Measurements from ENCODE around the gene SLIT3.
"Not testable (repeated sequence)": the region's sequence is repeated elsewhere in the genome, so short reads cannot be mapped to it uniquely, and the experiment has no call there.

SLIT3 gene

GRCh38 chr5:168749391-168750100 is 551.4 kb downstream of the SLIT3 start:
- Histone ChIP-seq H3K27me3 (ENCODE audit: control insufficient read depth, low read length) (no peaks in the 10 kb centered on the region), H3K9me2 (replicated peaks; ENCODE audit: control insufficient read depth, low read length) (no peaks in the 10 kb centered on the region), H3K4me1 (ENCODE audit: control insufficient read depth, low read length) (no peaks in the 10 kb centered on the region), H3K9me3 (ENCODE audit: control insufficient read depth, insufficient read depth, low read length) (no peaks in the 10 kb centered on the region), H3F3A (ENCODE audit: control insufficient read depth, insufficient read depth) (no peaks in the 10 kb centered on the region), H3K79me2 (ENCODE audit: control insufficient read depth, low read length) (no peaks in the 10 kb centered on the region), H3K4me2 (ENCODE audit: low read length) (no peak overlapping the region), H3K36me3 (ENCODE audit: control insufficient read depth, low read length) (no peaks in the 10 kb centered on the region), H4K20me1 (ENCODE audit: control insufficient read depth, insufficient read depth, low read depth, low read length) (no peaks in the 10 kb centered on the region), H3K27ac (ENCODE audit: low read depth, low read length) (no peak overlapping the region), H3K4me3 (ENCODE audit: low read length) (no peak overlapping the region)
- TF ChIP-seq CTCF (IDR thresholded peaks at IDR 0.05; ENCODE audit: low read depth, low read length, poor library complexity, severe bottlenecking) (no peak), EZH2phosphoT487 (IDR thresholded peaks at IDR 0.05; ENCODE audit: borderline replicate concordance, low read length) (no peak)

GRCh38 chr5:168747987-168748777 is 552.8 kb downstream of the SLIT3 start:
- no peaks in the 10 kb centered on the region for H3K27me3 ChIP-seq (ENCODE audit: control insufficient read depth, low read length)
- H4K20me1 ChIP-seq (ENCODE audit: control insufficient read depth, insufficient read depth, low read depth, low read length) = no peaks in the 10 kb centered on the region
- no peaks in the 10 kb centered on the region for H3K4me1 ChIP-seq (ENCODE audit: control insufficient read depth, low read length)
- H3K4me2 ChIP-seq (ENCODE audit: low read length) = no peak overlapping the region
- no peaks in the 10 kb centered on the region for H3K36me3 ChIP-seq (ENCODE audit: control insufficient read depth, low read length)
- TF ChIP-seq EZH2phosphoT487 (IDR thresholded peaks at IDR 0.05; ENCODE audit: borderline replicate concordance, low read length) (no peak), CTCF (IDR thresholded peaks at IDR 0.05; ENCODE audit: low read depth, low read length, poor library complexity, severe bottlenecking) (peak; percentile 88)
- H3F3A ChIP-seq (ENCODE audit: control insufficient read depth, insufficient read depth) = no peaks in the 10 kb centered on the region
- H3K9me3 ChIP-seq (ENCODE audit: control insufficient read depth, insufficient read depth, low read length) = no peaks in the 10 kb centered on the region
- no peak overlapping the region for H3K27ac ChIP-seq (ENCODE audit: low read depth, low read length)
- no peak overlapping the region for H3K4me3 ChIP-seq (ENCODE audit: low read length)
- H3K79me2 ChIP-seq (ENCODE audit: control insufficient read depth, low read length) = no peaks in the 10 kb centered on the region
- no peaks in the 10 kb centered on the region for H3K9me2 ChIP-seq (replicated peaks; ENCODE audit: control insufficient read depth, low read length)

GRCh38 chr5:168746893-168747640 is 553.9 kb downstream of the SLIT3 start:
- no peaks in the 10 kb centered on the region for H3F3A ChIP-seq (ENCODE audit: control insufficient read depth, insufficient read depth)
- H3K36me3 ChIP-seq (ENCODE audit: control insufficient read depth, low read length) = no peaks in the 10 kb centered on the region
- no peaks in the 10 kb centered on the region for H3K27me3 ChIP-seq (ENCODE audit: control insufficient read depth, low read length)
- no peak overlapping the region for H3K4me3 ChIP-seq (ENCODE audit: low read length)
- H3K79me2 ChIP-seq (ENCODE audit: control insufficient read depth, low read length) = no peaks in the 10 kb centered on the region
- H3K4me1 ChIP-seq (ENCODE audit: control insufficient read depth, low read length) = no peaks in the 10 kb centered on the region
- no peaks in the 10 kb centered on the region for H3K9me3 ChIP-seq (ENCODE audit: control insufficient read depth, insufficient read depth, low read length)
- no peaks in the 10 kb centered on the region for H4K20me1 ChIP-seq (ENCODE audit: control insufficient read depth, insufficient read depth, low read depth, low read length)
- TF ChIP-seq EZH2phosphoT487 (IDR thresholded peaks at IDR 0.05; ENCODE audit: borderline replicate concordance, low read length) = no peak
- no peak for TF ChIP-seq CTCF (IDR thresholded peaks at IDR 0.05; ENCODE audit: low read depth, low read length, poor library complexity, severe bottlenecking)
- no peak overlapping the region for H3K4me2 ChIP-seq (ENCODE audit: low read length)
- no peak overlapping the region for H3K27ac ChIP-seq (ENCODE audit: low read depth, low read length)
- no peaks in the 10 kb centered on the region for H3K9me2 ChIP-seq (replicated peaks; ENCODE audit: control insufficient read depth, low read length)

- not testable (repeated sequence) for H3K4me1 ChIP-seq (ENCODE audit: control insufficient read depth, low read length); H3K36me3 ChIP-seq (ENCODE audit: control insufficient read depth, low read length); H4K20me1 ChIP-seq (ENCODE audit: control insufficient read depth, insufficient read depth, low read depth, low read length); H3K27me3 ChIP-seq (ENCODE audit: control insufficient read depth, low read length); H3K4me2 ChIP-seq (ENCODE audit: low read length); H3K4me3 ChIP-seq (ENCODE audit: low read length); H3K79me2 ChIP-seq (ENCODE audit: control insufficient read depth, low read length); H3F3A ChIP-seq (ENCODE audit: control insufficient read depth, insufficient read depth); H3K9me2 ChIP-seq (replicated peaks; ENCODE audit: control insufficient read depth, low read length); H3K27ac ChIP-seq (ENCODE audit: low read depth, low read length); H3K9me3 ChIP-seq (ENCODE audit: control insufficient read depth, insufficient read depth, low read length)
These were observed 554.6 kb downstream of the SLIT3 start for GRCh38 chr5:168746126-168746892.

Data from DOHH2 (cell line).